Activated CD4-positive, alpha-beta T cell treated with anti-CD3 and anti-CD28 coated beads, Interleukin-2, amount 50 U/mL, for 4 hours (primary cell): ENCODE data around the gene MAGI3.
"Not testable (repeated sequence)": the region's sequence is repeated elsewhere in the genome, so short reads cannot be mapped to it uniquely, and the experiment has no call there.

Experiments
- DNase-seq, 2 experiments: peaks; one replicate each; pipeline ENCODE4 v3.0.0-alpha.2; 2020

Gene MAGI3

DNA sequence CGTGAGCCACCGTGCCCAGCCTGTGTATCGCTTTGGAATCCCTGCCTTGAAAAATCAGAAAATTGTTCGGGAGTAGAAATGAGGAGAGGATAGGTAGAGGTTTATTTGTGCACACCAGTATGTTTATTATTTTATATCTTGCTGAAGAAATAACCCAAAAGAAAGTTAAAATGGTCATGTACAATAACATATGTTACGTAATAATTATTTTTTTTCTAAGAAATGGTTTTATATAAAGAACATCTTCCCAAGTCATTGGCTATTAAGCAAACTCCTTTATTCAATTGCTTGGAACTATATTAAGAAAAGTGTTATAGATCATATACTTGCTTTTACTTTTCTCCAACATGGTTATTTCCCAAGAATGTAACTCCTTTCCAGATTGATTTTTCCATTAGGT, 197.2 kb downstream of the MAGI3 start:
- DNase-seq, result no peak

DNA sequence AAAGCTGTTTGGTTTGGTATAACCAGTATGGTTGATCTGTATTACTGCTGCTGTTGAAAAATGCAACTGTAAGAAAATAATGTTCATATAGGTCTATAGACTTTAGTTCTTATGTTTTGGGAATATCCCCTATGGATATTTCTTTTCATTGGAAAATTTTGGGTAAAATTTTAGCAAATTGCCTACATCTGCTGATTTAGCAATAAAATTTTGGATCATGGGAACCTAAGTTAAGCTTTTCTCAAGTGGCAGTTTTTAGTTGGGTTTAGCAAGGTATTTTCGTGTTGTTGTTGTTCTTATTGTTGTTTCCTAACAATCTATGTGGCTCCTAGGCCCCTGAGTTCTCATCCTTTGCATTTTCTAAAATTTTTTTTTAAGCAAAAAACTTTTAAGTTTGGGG, 201.9 kb downstream of the MAGI3 start:
- no peak for DNase-seq

DNA sequence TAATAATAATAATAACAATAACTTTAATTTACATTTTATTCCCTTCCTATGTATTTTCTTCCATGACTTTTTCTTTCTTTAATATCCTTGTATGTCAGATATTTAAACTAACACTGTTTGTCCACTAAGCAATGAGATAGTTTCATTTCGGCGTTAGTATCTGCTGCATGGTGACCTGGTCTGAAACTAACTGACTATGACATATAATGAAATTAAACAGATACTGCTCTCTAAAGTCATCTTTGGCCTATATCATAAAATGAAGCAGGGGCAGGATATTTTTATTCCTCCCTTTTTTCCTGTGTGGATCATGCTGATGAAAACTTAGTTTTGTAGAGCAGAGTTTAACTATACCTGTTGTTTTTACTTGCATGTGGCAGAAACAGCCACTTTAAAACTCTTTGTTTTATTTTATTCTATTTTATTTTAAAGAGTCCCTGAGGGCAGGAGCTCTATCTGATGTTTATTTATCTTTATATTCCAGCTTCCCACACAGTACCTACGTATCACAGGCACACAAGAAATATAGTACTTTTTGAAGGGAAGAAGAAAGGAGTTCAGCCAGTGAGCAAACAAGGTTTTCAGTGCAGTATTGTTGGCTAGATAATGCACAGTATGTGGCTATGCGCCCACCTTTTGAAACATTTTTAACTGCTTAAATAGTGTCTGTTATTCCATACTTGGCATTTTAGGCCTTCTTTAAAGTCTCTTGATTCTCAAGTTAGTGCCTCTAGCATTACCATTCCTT, 203.4 kb downstream of the MAGI3 start:
- no peak for DNase-seq

DNA sequence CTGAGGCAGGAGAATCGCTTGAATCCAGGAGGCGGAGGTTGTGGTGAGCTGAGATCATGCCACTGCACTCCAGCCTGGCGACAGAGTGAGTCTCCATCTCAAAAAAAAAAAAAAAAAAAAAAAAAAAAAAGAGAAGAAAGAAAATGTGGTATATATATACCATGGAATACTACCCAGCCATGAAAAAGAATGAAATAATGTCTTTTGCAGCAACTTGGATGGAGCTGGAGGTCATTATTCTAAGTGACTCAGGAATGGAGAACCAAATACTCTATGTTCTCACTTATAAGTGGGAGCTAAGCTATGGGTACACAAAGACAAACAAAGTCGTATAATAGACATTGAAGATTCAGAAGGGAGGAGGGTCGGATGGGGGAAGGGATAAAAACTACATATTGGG, 214.2 kb downstream of the MAGI3 start:
- DNase-seq, result not testable (repeated sequence)

DNA sequence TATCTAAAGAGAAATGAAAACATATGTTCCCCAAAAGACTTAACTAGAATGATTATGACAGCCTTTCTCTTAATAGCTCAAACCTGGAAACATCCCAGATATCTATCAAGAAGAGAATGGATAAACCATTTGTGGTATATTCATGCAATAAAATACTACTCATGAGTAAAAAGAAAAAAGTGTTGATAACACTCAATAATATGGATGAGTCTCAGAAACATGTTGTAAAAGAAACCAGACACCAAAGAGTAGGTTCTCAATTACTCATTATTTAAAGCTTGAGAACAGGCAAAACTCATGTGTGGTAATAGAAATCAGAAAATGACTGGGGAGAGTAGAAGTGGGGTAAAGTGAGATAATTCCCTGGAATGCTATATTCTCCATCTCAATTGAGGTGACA, 214.8 kb downstream of the MAGI3 start:
- no peak for DNase-seq

DNA sequence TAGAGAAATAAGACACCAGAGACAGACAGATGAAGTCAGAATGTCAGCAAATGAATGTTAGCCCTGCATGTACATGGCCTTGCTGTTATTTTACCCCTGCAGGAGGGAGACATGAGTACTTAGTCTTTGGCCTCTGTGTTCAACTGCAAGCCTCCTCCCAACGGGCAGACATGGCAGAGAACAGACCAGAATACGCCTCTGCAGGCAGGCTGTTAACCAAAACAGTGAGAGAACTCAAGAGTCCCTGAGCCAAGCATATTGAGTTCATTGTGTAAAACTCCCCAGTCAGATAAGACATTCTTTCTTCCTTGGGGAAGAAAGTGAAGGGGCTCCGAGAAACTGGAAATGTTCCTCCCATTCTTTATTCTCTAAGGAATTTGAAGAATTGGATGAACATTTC, 218.1 kb downstream of the MAGI3 start:
- DNase-seq, result no peak

DNA sequence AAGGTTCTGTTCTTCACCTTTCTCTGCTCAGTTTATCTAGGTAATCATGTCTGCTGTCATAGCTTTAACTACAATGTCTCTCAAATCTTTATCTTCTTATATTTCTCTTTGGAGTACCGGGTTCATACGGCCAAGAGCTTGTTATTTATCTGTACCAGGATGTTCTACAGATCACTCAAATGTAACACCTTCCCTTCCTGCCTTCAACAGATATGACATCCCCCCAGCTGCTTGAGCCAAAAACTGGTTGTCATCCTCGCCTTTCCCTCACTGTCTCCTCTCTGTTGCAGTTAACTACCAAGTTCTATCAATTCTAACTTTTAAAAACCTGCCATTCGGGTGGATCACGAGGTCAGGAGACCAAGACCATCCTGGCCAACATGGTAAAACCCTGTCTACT, 220.1 kb downstream of the MAGI3 start:
- no peak for DNase-seq

DNA sequence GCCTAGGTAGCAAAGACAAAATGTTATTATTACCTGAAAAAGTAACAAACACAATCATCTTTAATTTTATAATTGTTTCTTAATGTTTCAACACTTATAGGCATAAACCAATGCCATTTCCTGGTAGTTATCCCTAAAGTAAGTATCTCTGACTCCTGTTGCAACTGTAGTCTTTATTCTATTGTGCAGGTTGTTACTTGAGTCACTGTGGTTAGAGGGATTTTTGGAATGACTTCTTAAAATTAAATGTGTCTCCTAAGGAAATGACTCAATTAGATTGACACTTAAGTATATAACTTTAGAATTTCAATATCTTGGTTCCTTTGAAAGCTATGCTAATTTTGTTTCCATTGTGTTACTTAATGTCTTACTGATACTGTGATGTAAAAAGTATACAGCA, 225.1 kb downstream of the MAGI3 start:
- DNase-seq, result no peak

DNA sequence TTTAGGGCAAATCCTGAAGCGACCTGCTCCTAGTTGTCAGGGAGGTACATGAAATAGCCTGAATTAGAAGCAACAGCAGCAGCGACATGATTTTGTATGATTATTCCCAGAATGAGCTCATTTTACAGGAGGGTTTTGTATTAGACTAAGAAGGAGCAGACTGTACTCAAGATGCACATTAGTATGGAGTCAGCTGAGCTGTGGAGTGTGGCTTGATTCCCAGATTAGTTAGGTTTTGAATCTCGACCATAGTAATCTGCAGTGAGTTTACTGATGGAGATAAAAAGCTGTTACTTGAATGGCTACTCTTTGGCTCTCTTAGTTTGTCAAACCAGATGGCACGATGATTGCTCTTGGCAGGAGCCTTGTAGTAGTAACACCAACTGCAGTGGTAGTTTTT, 225.8 kb downstream of the MAGI3 start:
- DNase-seq, result no peak

DNA sequence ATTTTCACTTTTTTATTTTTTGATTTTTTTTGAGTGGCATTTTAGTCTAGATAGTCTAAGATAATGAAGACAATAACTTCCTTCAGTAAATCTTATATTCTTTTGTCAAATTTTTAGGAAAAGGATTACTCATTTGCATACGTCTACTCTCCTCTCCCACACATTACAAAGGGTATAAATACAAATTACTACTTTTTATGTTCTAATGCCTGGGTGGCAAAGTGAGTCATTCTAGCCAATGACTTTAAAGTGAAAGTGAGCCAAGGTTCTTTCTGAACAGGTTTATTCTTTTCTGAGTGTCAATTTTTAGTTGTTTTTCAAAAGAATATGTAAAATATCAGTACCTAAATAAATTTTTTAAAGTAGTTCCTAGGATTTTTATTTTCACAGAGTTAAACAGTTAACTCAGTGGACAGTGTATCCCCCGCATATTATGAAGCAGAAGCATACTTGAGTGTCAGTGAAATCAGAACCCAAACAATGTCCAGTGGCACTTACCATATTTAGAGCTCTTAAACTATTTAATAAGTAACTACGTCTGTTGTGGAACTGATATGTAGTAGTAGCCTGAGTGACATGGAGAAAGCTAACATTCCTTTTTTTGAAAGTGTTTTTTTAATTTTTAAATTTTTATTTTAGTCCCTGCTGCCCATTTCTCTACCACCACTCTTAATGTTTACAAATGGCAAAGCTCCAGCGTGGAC, 227.3 kb downstream of the MAGI3 start:
- no peak for DNase-seq

DNA sequence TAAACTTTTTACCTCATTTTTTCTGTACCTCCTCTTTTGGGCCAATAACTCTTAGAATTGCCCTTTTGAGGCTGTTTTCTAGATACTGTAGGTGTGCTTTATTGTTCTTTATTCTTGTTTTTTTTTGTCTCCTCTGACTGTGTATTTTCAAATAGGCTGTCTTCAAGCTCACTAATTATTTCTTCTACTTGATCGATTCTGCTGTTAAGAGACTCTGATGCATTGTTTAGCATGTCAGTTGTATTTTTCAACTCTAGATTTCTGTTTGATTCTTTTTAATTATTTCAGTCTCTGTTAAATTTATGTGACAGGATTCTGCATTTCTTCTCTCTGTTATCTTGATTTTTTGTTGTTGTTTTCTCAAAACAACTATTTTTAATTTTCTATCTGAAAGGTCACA, 238.7 kb downstream of the MAGI3 start:
- no peak for DNase-seq

DNA sequence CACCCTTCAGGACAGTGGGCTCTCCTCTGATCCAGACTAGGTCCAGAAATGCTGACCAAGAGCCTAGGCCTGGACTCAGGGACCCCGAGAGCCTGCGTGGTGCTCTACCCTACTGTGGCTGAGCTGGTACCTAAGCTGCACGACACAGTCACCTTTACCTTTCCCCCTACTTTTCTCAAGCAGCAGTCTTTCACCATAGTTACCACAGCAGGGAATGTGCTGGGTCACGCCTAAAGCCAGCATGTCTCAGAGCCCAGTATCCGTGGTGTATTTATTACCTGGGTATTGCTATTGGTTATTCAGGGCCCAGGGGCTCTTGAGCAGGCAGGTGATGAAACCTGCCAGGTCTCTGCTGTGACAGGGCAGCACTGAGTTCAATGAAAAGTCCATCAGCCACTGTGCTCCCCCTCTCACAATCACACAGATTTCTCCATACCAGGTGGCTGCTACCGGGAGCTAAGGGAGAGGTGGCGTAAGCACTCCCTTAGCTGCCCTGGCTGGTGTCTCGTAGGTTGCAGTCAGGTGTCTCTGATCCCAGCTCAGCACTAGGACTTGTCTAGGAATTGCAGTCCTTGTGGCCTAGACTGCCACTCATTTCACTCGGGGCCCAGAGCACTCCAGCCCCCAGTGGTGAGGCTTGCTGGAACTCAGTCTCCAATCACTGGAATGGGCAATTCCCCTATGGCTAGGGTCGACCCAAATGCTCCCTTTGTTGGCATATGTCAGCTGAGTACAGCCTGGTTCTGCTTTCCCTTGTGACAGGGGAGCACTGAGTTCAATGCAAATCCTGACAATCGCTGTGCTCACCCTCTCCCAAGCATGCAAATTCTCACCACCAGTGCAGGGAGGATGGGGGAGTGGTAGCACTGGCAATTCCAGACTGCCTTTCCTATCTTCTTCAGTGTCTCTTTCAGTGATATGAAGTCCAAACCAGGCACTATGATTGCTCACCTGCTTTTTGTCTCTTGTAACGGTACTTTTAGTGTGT, 240.3 kb downstream of the MAGI3 start:
- DNase-seq, result no peak

DNA sequence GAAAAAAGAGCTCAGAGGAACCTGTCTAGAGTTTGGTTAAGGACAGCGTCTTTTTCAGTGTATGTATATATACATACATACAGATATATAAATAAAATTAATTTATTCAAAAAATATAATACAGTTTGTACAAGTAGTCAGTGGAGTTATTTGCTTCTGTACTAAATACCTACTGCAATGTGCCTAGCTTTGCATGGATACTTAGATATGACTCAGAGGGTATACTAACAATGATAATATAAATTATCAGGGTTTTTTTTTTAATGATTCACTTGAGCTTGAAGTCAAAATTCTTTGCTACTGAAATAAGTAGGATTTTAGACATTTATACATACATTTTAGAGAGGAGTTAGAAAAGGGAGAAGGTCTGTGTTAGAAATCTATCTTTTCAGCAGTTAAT, 251.1 kb downstream of the MAGI3 start:
- no peak for DNase-seq

DNA sequence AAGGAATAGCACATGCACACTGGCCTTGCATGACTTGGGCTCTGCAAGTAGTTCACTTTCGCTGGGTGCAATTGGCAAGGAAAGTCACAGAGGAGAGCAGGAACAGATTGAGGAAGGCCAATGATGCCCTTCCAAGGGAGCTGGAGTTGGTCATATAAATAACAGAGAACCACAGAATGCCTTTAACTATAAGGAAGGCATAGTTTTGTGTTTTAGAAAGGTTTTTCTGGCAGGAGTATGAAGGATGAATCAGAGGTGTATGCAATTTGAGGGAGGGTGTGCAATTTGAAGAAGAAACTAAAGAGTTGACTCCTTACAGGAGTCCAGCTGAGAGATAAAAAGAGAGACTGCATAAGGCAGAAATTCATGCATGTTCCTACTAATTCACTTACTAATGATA, 256.8 kb downstream of the MAGI3 start:
- no peak for DNase-seq

DNA sequence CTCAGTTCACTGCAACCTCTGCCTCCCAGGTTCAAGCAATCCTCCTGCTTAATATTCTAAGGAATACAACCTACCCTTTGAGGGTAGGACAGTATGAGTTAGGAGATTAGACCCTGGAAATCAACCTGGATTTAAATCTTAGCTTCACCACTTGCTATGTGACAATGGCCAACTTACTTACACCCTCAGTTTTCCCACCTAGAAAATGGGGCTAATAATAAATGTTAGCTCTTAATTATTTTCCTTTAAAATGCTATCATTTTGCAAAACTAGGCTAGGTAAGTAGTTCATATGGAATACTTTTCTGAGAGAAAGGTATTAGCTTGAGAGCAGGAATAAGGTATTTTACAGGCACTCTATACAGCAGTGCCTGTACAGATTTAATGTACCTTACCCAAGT, 258.2 kb downstream of the MAGI3 start:
- DNase-seq, result no peak

DNA sequence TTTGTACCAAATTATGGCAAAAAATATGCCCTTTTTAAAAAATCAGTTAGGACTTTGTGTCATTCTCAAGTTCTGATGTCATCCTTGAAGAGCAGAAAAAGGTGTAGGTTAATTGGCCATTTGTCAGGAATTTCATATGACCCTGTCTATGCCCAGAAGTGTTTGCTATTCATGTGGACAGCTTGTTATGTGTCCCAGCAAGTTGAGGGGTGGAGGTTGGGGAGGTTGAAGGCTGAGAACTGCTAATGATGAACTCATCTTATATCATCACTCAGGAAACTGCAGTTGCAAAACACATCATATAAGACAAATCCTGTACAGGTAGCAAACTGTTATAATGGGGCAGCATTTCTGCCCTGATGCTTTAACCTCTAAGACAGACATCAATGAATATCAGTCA, 262.5 kb downstream of the MAGI3 start:
- no peak for DNase-seq

DNA sequence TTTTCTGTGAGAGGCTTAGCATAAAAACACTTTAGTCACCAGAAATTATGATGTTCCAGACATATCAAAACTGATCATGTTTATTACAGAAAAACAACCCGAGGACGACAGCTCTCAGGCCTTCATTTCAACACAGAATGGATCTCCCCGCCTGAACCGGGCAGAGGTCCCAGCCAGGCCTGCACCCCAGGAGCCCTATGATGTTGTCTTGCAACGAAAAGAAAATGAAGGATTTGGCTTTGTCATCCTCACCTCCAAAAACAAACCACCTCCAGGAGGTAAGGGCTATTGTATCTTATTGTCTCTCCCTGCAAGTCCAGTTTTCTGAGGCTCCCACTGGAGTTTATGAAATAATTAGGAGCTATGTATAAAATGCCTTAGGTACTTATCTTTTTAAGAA, 263.4 kb downstream of the MAGI3 start:
- no peak for DNase-seq

DNA sequence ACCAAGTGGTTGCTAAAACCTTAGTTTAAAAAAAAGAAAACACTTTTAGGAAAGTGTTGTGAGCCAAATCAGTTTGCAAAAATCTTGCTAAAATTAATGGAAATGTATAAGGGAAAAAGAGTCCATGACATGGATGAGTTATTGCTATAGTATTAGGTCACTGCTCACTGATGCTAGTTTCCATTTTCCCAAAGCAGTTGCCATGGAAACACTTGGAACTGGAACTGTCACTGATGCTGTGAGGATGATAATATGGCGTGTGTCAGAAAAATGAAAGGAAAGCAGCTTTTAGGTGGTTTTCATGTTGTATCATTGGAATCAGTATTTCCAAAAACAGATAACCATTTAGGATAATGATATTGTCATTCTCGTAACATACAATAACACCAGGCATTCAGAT, 264.6 kb downstream of the MAGI3 start:
- DNase-seq, result no peak

DNA sequence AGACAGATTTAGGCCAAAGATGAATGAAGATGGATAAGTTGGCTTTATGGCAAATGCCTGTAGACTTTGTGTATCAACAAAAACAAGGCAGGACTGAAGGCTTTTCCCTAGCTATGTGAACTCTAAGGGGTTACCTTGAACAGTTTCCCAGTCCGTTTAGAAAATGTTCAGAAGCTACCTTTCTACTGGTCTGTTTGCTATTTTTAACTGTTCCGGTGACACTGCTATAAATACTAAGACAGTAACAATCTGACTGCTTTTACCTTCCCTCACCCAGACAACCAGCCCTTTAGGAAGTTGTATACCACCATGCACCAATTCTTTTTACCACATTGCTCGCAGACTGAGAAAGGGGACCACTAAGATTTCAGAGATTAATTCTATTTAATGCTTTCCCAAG, 266.8 kb downstream of the MAGI3 start:
- DNase-seq, result no peak

DNA sequence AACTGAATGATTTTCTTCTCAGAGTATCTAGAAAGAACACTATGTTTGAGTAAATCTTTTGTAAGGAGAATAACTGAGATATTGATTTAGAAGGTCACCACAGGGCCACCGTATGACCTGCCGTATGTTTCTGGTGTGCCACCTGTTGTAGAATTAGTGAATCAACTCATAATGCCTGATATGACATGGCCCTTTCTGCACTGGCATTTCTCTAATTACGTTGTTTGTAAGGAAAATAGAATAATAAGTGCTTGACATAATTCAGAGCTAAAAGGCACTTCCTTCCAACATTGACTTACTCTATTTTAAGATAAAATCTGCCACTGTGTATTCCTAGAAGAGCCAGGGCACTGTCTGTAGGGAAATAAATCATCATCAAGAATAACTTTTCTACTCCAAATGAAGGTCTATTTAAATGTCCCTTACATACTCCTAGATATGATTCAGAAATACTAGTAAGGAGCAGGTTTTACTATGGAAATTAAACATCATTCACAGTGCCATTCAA, 267.3 kb downstream of the MAGI3 start:
- DNase-seq, result no peak

DNA sequence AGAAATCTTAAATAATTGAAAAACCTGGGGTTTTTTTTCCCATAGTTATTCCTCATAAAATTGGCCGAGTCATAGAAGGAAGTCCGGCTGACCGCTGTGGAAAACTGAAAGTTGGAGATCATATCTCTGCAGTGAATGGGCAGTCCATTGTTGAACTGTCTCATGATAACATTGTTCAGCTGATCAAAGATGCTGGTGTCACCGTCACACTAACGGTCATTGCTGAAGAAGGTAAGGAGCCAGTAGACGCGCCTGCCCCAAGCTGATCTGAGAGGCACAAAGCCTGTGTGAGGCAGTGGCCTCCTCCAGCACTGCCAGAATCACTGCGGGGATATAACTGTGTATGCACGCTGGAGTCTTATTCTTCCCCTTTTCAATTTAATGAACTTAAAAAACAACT, 268.7 kb downstream of the MAGI3 start:
- no peak for DNase-seq

DNA sequence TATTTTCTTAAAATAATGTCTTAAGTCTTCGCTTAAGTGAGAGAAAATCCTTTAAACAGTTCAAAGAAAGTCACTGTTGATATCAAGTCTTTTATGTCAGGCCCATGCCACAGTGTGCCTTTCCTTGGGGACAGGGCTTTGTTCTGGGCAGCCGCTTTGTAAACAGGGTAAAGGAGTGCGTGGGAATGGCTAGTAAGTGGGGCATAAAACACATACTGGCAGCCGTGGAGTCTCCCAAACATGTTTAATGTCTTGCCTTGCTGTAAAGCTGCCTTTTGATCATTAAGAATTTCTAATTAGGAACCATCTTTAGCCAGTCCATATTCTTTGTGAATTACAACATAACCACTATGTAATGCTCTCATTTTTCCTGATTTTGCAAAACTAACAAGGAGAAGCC, 269.2 kb downstream of the MAGI3 start:
- DNase-seq, result no peak

DNA sequence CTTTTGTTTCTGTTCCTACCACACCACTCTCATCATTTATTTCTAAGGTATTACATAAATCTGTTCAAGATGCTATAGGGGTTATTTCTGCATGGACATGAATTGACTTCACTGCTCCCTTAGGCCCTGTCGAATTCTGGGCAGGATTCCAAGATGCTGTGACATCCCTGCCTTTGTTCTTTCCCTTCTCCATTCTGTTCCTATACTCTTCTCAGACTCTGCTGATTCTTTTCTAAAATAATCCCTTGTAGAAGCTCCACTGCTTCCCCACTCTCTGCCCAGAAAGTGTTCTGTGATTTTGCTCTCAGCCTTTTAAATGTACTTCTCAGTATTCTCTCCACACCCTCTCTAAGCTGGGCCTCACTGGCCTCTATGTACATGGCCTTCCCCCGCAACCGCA, 269.8 kb downstream of the MAGI3 start:
- DNase-seq, result no peak
